Activated CD8-positive, alpha-beta memory T cell treated with anti-CD3 and anti-CD28 coated beads, Interleukin-2, amount 50 U/mL, for 24 hours (primary cell): ENCODE measurements around the gene L3MBTL3.

Experiments
- DNase-seq: peaks from one replicate; pipeline ENCODE4 v3.0.0-alpha.2; 2020; ENCODE audit errors: extremely low read depth

Gene L3MBTL3

GRCh38 chr6:130183271-130184222 lies 165.2 kb downstream of the L3MBTL3 start:
- no peak for DNase-seq

GRCh38 chr6:130185658-130186057 lies 167.3 kb downstream of the L3MBTL3 start:
- DNase-seq, result no peak

- DNase-seq, result no peak
These were observed 169.2 kb downstream of the L3MBTL3 start for GRCh38 chr6:130187335-130188206.

- no peak for DNase-seq
These were observed 170.0 kb downstream of the L3MBTL3 start for GRCh38 chr6:130188207-130188899.

GRCh38 chr6:130189531-130190397 lies 171.4 kb downstream of the L3MBTL3 start:
- DNase-seq, result no peak
